ENCODE measurements around the gene LDLRAD4. TPM values are rescaled to one million over a fixed set of nuclear protein-coding genes. Genes with fewer than 3 reads are reported as not detected.

LDLRAD4 gene
- total RNA-seq, 1 experiment from 2014 or later: not detected

DNA sequence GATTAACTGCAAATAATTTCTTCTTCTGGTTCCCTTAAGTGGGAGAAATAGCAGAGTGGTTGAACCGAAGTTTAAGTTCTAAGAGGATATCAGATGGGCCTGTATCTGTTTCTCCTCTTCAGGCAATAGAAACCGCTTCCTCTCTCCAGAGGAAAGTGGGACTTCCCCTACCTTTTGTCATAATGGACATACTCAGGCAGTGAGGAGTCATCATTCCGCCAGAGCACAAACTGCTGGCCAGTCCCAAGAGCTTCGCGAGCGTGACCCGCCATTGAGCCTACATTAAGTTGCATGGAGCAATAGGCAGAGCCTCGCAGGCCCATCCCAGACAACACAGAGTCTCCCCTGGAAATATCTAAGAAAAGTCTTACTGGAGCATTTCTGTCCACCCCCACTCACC, 158.9 kb downstream of the LDLRAD4 start:
- no peak for TF ChIP-seq EZH2phosphoT487 (IDR thresholded peaks at IDR 0.05; ENCODE audit: borderline replicate concordance, low read length)
- no peak for TF ChIP-seq EZH2 (IDR thresholded peaks at IDR 0.05; ENCODE audit: low read length, unreplicated experiment)
- TF ChIP-seq, protein P1, sequence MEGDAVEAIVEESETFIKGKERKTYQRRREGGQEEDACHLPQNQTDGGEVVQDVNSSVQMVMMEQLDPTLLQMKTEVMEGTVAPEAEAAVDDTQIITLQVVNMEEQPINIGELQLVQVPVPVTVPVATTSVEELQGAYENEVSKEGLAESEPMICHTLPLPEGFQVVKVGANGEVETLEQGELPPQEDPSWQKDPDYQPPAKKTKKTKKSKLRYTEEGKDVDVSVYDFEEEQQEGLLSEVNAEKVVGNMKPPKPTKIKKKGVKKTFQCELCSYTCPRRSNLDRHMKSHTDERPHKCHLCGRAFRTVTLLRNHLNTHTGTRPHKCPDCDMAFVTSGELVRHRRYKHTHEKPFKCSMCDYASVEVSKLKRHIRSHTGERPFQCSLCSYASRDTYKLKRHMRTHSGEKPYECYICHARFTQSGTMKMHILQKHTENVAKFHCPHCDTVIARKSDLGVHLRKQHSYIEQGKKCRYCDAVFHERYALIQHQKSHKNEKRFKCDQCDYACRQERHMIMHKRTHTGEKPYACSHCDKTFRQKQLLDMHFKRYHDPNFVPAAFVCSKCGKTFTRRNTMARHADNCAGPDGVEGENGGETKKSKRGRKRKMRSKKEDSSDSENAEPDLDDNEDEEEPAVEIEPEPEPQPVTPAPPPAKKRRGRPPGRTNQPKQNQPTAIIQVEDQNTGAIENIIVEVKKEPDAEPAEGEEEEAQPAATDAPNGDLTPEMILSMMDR (conservative IDR thresholded peaks at IDR 0.05; ENCODE audit: low read depth, low read length): no peak
- no peaks in the 10 kb centered on the region for H3K79me2 ChIP-seq (ENCODE audit: low read length)
- intact Hi-C loops (cut with micrococcal nuclease): no loop called here
- H3K9me3 ChIP-seq (ENCODE audit: low read length): no peaks in the 10 kb centered on the region
- H3F3A ChIP-seq (ENCODE audit: low read length, unreplicated experiment): no peaks in the 10 kb centered on the region
- H3K4me1 ChIP-seq (ENCODE audit: insufficient read depth, low read length): peaks cover 10% of the 10 kb centered on the region
- ChIA-PET CTCF (no interaction called here), POLR2A (ENCODE audit: unreplicated experiment) (no interaction called here)
- DNase-seq: no peak
- no peak for ATAC-seq
- H3K9me2 ChIP-seq (replicated peaks; ENCODE audit: low read length): no peaks in the 10 kb centered on the region
- H3K27ac ChIP-seq (ENCODE audit: low read length): no peak overlapping the region
- H3K4me3 ChIP-seq (ENCODE audit: low read length): no peak overlapping the region
- no peaks in the 10 kb centered on the region for H3K36me3 ChIP-seq (ENCODE audit: low read depth, low read length)
- H3K4me2 ChIP-seq (ENCODE audit: low read length): no peak overlapping the region
- BruUV-seq (replicated peaks): no TSS peak
- H3K27me3 ChIP-seq (ENCODE audit: low read length): peaks cover 70% of the 10 kb centered on the region
- H3K9ac ChIP-seq (ENCODE audit: low read length): no peak overlapping the region
- H2AFZ ChIP-seq (ENCODE audit: low read length): no peak overlapping the region
- H4K20me1 ChIP-seq (ENCODE audit: low read length): no peaks in the 10 kb centered on the region

DNA sequence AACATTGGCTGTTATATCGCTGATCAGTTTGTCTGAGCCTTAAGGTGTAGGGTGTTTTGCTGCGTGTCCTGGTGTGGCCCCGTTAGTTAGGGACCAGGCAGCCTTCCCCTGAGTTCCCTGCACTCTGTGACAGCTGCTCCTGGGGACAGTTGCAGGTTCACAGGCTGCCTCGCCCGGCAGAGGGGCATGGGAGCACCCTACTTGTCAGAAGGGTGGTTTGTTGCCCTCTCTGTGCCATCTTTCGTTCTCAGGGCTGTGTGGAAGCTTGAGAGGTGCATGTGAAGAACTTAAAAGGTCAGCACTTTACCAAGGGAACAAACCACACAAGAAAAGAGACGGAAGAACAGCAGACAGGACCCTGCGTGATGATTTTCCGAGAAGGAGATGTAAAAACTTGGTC, 159.6 kb downstream of the LDLRAD4 start:
- Histone ChIP-seq H3K36me3 (ENCODE audit: low read depth, low read length) (no peaks in the 10 kb centered on the region), H3F3A (ENCODE audit: low read length, unreplicated experiment) (no peaks in the 10 kb centered on the region), H3K9me3 (ENCODE audit: low read length) (no peaks in the 10 kb centered on the region), H3K9ac (ENCODE audit: low read length) (no peak overlapping the region), H3K27ac (ENCODE audit: low read length) (no peak overlapping the region), H3K27me3 (ENCODE audit: low read length) (peaks cover 70% of the 10 kb centered on the region), H3K4me1 (ENCODE audit: insufficient read depth, low read length) (peaks cover 10% of the 10 kb centered on the region), H4K20me1 (ENCODE audit: low read length) (no peaks in the 10 kb centered on the region), H3K4me2 (ENCODE audit: low read length) (no peak overlapping the region), H3K4me3 (ENCODE audit: low read length) (no peak overlapping the region), H3K79me2 (ENCODE audit: low read length) (no peaks in the 10 kb centered on the region), H2AFZ (ENCODE audit: low read length) (no peak overlapping the region), H3K9me2 (replicated peaks; ENCODE audit: low read length) (no peaks in the 10 kb centered on the region)
- ATAC-seq (no peak), DNase-seq (no peak)
- ChIA-PET CTCF (no interaction called here), POLR2A (ENCODE audit: unreplicated experiment) (interaction anchor here (0.6 kb wide), 1 partner anchor 272 kb away, joined by 8 read pairs; no protein-coding TSS in a partner anchor)
- TF ChIP-seq, protein P1 (conservative IDR thresholded peaks at IDR 0.05; ENCODE audit: low read depth, low read length): no peak
- TF ChIP-seq EZH2phosphoT487 (IDR thresholded peaks at IDR 0.05; ENCODE audit: borderline replicate concordance, low read length) (no peak), EZH2 (IDR thresholded peaks at IDR 0.05; ENCODE audit: low read length, unreplicated experiment) (no peak)
- intact Hi-C loops (cut with micrococcal nuclease): no loop called here
- BruUV-seq (replicated peaks): no TSS peak

GRCh38 chr18:13379062-13379865, 160.7 kb downstream of the LDLRAD4 start:
- DNase-seq (no peak), ATAC-seq (no peak)
- no peak overlapping the region for H3K4me3 ChIP-seq (ENCODE audit: low read length)
- intact Hi-C loops (cut with micrococcal nuclease): no loop called here
- H3K79me2 ChIP-seq (ENCODE audit: low read length): no peaks in the 10 kb centered on the region
- H3K27ac ChIP-seq (ENCODE audit: low read length): no peak overlapping the region
- H3F3A ChIP-seq (ENCODE audit: low read length, unreplicated experiment): no peaks in the 10 kb centered on the region
- no peaks in the 10 kb centered on the region for H3K36me3 ChIP-seq (ENCODE audit: low read depth, low read length)
- H3K4me2 ChIP-seq (ENCODE audit: low read length): no peak overlapping the region
- H3K27me3 ChIP-seq (ENCODE audit: low read length): peaks cover 71% of the 10 kb centered on the region
- H4K20me1 ChIP-seq (ENCODE audit: low read length): no peaks in the 10 kb centered on the region
- ChIA-PET POLR2A (ENCODE audit: unreplicated experiment) (no interaction called here), CTCF (no interaction called here)
- TF ChIP-seq, protein P1 (conservative IDR thresholded peaks at IDR 0.05; ENCODE audit: low read depth, low read length): no peak
- TF ChIP-seq EZH2 (IDR thresholded peaks at IDR 0.05; ENCODE audit: low read length, unreplicated experiment) (no peak), EZH2phosphoT487 (IDR thresholded peaks at IDR 0.05; ENCODE audit: borderline replicate concordance, low read length) (no peak)
- H3K9me3 ChIP-seq (ENCODE audit: low read length): no peaks in the 10 kb centered on the region
- H3K9me2 ChIP-seq (replicated peaks; ENCODE audit: low read length): no peaks in the 10 kb centered on the region
- no peak overlapping the region for H3K9ac ChIP-seq (ENCODE audit: low read length)
- peaks cover 10% of the 10 kb centered on the region for H3K4me1 ChIP-seq (ENCODE audit: insufficient read depth, low read length)
- no TSS peak for BruUV-seq (replicated peaks)
- H2AFZ ChIP-seq (ENCODE audit: low read length): no peak overlapping the region
